NB4 (cell line): ENCODE results near the gene RAB3C.

Experiments used
- MYC ChIP-seq: IDR thresholded peaks from 2 replicates; pipeline ENCODE4 v1.6.1; 2011; ENCODE audit warnings: low read depth, low read length
- POLR2A ChIP-seq: IDR thresholded peaks from 2 replicates; pipeline ENCODE4 v1.6.1; 2011; ENCODE audit warnings: mild to moderate bottlenecking; ENCODE audit not compliant: insufficient read length; ENCODE audit errors: extremely low read depth
- TF ChIP-seq, protein P1 (sequence below): IDR thresholded peaks from one replicate; pipeline ENCODE4 v1.5.1; 2012; ENCODE audit warnings: low read depth, low read length
- TF ChIP-seq, protein P2 (sequence below): IDR thresholded peaks from 2 replicates; pipeline ENCODE4 v1.6.1; 2011; ENCODE audit warnings: low read depth, low read length

DNA sequence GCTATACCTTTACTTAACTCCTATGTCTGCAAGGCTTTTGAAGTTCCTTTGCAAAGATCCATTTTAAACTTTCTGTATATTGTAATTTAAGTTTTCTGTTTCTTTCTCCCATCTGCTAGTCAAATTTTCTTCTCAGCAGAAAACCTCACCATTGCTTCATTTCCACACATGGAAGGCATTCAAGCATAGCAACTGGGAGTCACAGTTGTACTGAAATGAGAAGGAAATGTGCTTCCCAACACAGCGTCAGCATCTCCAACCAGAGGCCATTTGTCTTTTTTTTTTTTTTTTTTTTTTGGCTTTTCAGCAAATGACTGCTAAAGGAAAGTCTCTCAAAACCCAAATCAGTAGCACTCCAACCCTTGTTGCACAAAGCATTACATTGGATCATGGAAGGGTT lies 92.5 kb downstream of the RAB3C start:
- TF ChIP-seq, protein P1, sequence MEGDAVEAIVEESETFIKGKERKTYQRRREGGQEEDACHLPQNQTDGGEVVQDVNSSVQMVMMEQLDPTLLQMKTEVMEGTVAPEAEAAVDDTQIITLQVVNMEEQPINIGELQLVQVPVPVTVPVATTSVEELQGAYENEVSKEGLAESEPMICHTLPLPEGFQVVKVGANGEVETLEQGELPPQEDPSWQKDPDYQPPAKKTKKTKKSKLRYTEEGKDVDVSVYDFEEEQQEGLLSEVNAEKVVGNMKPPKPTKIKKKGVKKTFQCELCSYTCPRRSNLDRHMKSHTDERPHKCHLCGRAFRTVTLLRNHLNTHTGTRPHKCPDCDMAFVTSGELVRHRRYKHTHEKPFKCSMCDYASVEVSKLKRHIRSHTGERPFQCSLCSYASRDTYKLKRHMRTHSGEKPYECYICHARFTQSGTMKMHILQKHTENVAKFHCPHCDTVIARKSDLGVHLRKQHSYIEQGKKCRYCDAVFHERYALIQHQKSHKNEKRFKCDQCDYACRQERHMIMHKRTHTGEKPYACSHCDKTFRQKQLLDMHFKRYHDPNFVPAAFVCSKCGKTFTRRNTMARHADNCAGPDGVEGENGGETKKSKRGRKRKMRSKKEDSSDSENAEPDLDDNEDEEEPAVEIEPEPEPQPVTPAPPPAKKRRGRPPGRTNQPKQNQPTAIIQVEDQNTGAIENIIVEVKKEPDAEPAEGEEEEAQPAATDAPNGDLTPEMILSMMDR = no peak
- TF ChIP-seq POLR2A = no peak
- TF ChIP-seq, protein P2, sequence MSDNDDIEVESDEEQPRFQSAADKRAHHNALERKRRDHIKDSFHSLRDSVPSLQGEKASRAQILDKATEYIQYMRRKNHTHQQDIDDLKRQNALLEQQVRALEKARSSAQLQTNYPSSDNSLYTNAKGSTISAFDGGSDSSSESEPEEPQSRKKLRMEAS = no peak
- no peak for TF ChIP-seq MYC
